Subcutaneous adipose tissue (tissue), 4 donors: ENCODE measurements around the gene HDLBP. TPM values are rescaled to one million over a fixed set of nuclear protein-coding genes. Genes with fewer than 3 reads are reported as not detected.

ENCODE experiments used
- CTCF ChIP-seq: fragments of 450-650 bp; IDR thresholded peaks from one replicate; pipeline ENCODE4 v1.5.1; 2016; ENCODE audit warnings: low read depth, mild to moderate bottlenecking, control low read depth, antibody characterized with exemption, moderate library complexity
- total RNA-seq, 4 donors: library from RNA; depleted of rRNA; stranded (reverse); fragments of >200 nt; gene quantifications; one replicate each; pipeline ENCODE4 v1.1.0, GENCODE V29; 2016

The HDLBP gene
- total RNA-seq, 4 donors from 2014 or later = 306 to 581 (median 503) TPM

DNA sequence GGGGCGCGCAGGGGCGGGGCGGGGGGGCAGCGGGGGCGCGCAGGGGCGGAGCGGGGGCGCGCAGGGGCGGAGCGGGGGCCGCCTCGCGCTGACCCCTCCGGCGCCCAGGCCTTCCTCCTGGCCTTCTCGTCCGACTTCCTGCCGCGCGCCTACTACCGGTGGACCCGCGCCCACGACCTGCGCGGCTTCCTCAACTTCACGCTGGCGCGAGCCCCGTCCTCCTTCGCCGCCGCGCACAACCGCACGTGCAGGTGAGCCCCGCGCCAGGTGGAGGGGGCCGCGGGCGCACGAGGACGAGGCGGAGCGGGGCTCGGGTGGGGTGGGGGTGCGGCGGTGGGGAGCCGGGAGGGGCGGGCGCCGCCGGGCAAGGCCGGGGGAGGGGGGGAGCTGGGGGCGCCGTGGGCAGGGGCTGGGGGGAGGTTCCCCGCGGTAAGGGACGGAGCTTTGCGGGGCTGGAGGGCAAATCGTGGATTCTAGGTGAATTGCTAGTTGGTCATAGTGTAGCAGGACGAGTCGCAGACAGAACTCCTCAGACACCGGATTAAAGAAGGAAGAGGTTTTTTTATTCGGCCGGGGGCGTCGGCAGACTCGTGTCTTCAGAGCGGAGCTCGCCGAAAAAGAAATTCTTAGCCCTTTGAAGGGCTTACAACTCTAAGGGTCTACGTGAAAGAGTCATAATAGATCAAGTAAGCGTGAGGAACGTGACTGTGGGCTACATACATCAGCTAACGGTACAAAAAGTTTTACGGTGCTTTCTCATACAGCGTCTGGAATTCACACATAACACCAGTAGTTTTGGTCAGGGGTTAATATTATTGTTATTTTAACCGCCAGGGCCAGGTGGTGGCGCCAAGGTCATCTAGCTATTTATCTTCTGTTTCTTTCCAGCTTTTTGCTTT, 97.1 kb downstream of the HDLBP start:
- TF ChIP-seq CTCF = no peak

- no peak for TF ChIP-seq CTCF
These were observed 98.0 kb downstream of the HDLBP start for GRCh38 chr2:241217320-241218031.

GRCh38 chr2:241216211-241216761, 99.2 kb downstream of the HDLBP start:
- TF ChIP-seq CTCF = no peak

- TF ChIP-seq CTCF = no peak
These were observed 100.1 kb downstream of the HDLBP start for GRCh38 chr2:241215421-241215820.

DNA sequence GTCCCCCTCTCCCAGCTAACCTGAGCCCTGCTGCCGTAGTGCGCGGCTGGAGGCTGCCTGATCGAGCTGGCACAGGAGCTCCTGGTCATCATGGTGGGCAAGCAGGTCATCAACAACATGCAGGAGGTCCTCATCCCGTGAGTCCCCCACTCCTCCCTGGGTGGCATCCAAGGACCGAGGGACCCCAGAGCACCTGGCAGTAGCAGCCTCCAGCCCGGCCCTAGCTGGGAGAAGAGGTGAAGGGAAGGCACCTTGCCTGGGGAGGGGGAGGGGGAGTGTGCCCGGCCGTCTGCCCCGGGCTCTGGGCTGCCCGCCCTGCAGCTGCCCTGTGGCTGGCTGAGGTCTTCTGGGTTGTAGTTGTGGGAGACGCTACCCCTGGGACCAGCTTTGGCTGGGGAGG, 100.7 kb downstream of the HDLBP start:
- TF ChIP-seq CTCF = no peak

- no peak for TF ChIP-seq CTCF
These were observed 101.3 kb downstream of the HDLBP start for GRCh38 chr2:241214209-241214608.

- no peak for TF ChIP-seq CTCF
These were observed 101.9 kb downstream of the HDLBP start for GRCh38 chr2:241213567-241213966.
